K562 (cell line): ENCODE data around the gene SLC25A44. TPM values are rescaled to one million over a fixed set of nuclear protein-coding genes. Genes with fewer than 3 reads are reported as not detected.

Source experiments
- CREB3L1 ChIP-seq: fragments of 450-650 bp; IDR thresholded peaks from 2 replicates; pipeline ENCODE4 v1.6.1; 2014; ENCODE audit warnings: low read depth, mild to moderate bottlenecking, moderate library complexity, borderline replicate concordance
- DACH1 ChIP-seq: fragments of 450-650 bp; IDR thresholded peaks from 2 replicates; pipeline ENCODE4 v1.6.1; 2018; ENCODE audit not compliant: partially characterized antibody
- EP400 ChIP-seq: fragments of 450-650 bp; IDR thresholded peaks from 2 replicates; pipeline ENCODE4 v1.6.1; 2017; ENCODE audit warnings: antibody characterized with exemption, mild to moderate bottlenecking, moderate library complexity
- HINFP ChIP-seq: fragments of 450-650 bp; conservative IDR thresholded peaks from 2 replicates; pipeline ENCODE4 v1.6.1; 2016; ENCODE audit warnings: missing genetic modification characterization, low read depth, mild to moderate bottlenecking, control low read depth, missing compliant biosample characterization
- POLR2AphosphoS5 ChIP-seq: IDR thresholded peaks from 2 replicates; pipeline ENCODE4 v1.6.1; 2011; ENCODE audit warnings: mild to moderate bottlenecking, low read depth, low read length, moderate library complexity; ENCODE audit not compliant: control insufficient read depth, insufficient read depth
- POLR3A ChIP-seq: IDR thresholded peaks from 2 replicates; pipeline ENCODE4 v1.6.1; 2011; ENCODE audit warnings: borderline replicate concordance, mild to moderate bottlenecking, moderate library complexity; ENCODE audit not compliant: insufficient read length, insufficient read depth; ENCODE audit errors: extremely low read depth
- TCF3 ChIP-seq: sonication (generic); formaldehyde crosslinking; IDR thresholded peaks from 2 replicates; pipeline ENCODE4 v1.4.0; 2020; ENCODE audit warnings: mild to moderate bottlenecking, missing genetic modification reagents
- ZBTB1 ChIP-seq: sonication (generic); formaldehyde crosslinking; IDR thresholded peaks from 2 replicates; pipeline ENCODE4 v1.8.1; 2023; ENCODE audit warnings: missing genetic modification reagents, low read depth, mild to moderate bottlenecking, borderline replicate concordance
- ZNF318 ChIP-seq, 2 experiments: fragments of 450-650 bp; IDR thresholded peaks; 2 replicates each; pipeline ENCODE4 v1.6.1; 2016; ENCODE audit warnings: mild to moderate bottlenecking in 2 of 2, borderline replicate concordance in 1 of 2, low read depth in 1 of 2, moderate library complexity in 1 of 2
- polyA plus RNA-seq, 8 experiments: library from polyadenylated mRNA; depleted of rRNA in 4 of 8; stranded (reverse) in 5 of 8; unstranded in 3 of 8; fragments of >200 nt; fragmentation: Nextera tagmentation in 2 of 8; fragmentation: Illumina TruSeq in 1 of 8; extraction: Ambion mirVana in 2 of 8; extraction: Trizol in 1 of 8; gene quantifications; 2 replicates each; pipeline versions ENCODE4 v1.2.1 to v1.2.3, GENCODE V29; 2011 to 2014; ENCODE audit warnings: inconsistent platforms in 1 of 8, missing spikeins in 1 of 8
- total RNA-seq, 7 experiments: library from RNA; depleted of rRNA in 6 of 7; stranded (reverse); fragments of >200 nt in 6 of 7; fragmentation: Illumina TruSeq in 2 of 7; extraction: Trizol in 2 of 7; gene quantifications; 2 replicates each; pipeline versions ENCODE4 v1.2.1 to v1.2.3, GENCODE V29; 2011 to 2021; ENCODE audit warnings: low replicate concordance in 1 of 7
- TF ChIP-seq, protein P1 (sequence below): fragments of 450-650 bp; IDR thresholded peaks from 2 replicates; pipeline ENCODE4 v1.6.1; 2016; ENCODE audit warnings: low read depth, mild to moderate bottlenecking, moderate library complexity
- TF ChIP-seq, protein P2 (sequence below): fragments of 450-650 bp; IDR thresholded peaks from 2 replicates; pipeline ENCODE4 v1.7.1; 2018; ENCODE audit warnings: mild to moderate bottlenecking, low read depth; ENCODE audit not compliant: partially characterized antibody

Gene SLC25A44
- total and polyA plus RNA-seq, 9 of the 15 experiments (the other 6 are each of a cell fraction or from before 2014, with no cell fraction given), result 4.4 to 22.8 (median 12.5) TPM

DNA sequence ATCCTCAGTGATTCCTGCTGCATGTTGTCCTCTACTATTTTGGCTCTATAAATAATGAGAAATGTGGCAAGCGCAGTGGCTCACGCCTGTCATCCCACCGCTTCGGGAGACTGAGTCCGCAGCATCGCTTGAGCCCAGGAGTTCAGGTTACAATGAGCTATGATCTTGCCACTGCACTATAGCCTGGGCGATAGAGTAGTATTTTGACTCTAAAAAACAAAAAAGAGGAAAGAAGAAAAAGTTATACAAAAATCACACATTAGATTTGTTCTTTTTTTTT lies 756 bp upstream of the SLC25A44 start (continued):
- no peak for TF ChIP-seq ZNF318 (IDR thresholded peaks at IDR 0.05; ENCODE audit: borderline replicate concordance in 1 of 2, low read depth in 1 of 2)
- no peak for TF ChIP-seq POLR2AphosphoS5
- no peak; the same call in 1 of the 2 replicates for TF ChIP-seq CREB3L1
- TF ChIP-seq TCF3 (CRISPR knock-in tag), result no peak
- TF ChIP-seq, protein P1, sequence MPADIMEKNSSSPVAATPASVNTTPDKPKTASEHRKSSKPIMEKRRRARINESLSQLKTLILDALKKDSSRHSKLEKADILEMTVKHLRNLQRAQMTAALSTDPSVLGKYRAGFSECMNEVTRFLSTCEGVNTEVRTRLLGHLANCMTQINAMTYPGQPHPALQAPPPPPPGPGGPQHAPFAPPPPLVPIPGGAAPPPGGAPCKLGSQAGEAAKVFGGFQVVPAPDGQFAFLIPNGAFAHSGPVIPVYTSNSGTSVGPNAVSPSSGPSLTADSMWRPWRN, result no peak
- TF ChIP-seq HINFP, result no peak
- no peak for TF ChIP-seq POLR3A
- no peak for TF ChIP-seq DACH1
- TF ChIP-seq, protein P2, sequence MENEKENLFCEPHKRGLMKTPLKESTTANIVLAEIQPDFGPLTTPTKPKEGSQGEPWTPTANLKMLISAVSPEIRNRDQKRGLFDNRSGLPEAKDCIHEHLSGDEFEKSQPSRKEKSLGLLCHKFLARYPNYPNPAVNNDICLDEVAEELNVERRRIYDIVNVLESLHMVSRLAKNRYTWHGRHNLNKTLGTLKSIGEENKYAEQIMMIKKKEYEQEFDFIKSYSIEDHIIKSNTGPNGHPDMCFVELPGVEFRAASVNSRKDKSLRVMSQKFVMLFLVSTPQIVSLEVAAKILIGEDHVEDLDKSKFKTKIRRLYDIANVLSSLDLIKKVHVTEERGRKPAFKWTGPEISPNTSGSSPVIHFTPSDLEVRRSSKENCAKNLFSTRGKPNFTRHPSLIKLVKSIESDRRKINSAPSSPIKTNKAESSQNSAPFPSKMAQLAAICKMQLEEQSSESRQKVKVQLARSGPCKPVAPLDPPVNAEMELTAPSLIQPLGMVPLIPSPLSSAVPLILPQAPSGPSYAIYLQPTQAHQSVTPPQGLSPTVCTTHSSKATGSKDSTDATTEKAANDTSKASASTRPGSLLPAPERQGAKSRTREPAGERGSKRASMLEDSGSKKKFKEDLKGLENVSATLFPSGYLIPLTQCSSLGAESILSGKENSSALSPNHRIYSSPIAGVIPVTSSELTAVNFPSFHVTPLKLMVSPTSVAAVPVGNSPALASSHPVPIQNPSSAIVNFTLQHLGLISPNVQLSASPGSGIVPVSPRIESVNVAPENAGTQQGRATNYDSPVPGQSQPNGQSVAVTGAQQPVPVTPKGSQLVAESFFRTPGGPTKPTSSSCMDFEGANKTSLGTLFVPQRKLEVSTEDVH, result no peak
- no peak for TF ChIP-seq EP400
- no peak for TF ChIP-seq ZBTB1 (CRISPR knock-in tag)
